CD4-positive, alpha-beta T cell treated with Interleukin-2 at 100 ng/mL for 4 hours (primary cell): ENCODE data around the gene TRPM7.
"Not testable (repeated sequence)": the region's sequence is repeated elsewhere in the genome, so short reads cannot be mapped to it uniquely, and the experiment has no call there.

ENCODE experiments used
- DNase-seq: peaks from one replicate; pipeline ENCODE4 v3.0.0-alpha.2; 2020; ENCODE audit warnings: low spot score

TRPM7 gene

DNA sequence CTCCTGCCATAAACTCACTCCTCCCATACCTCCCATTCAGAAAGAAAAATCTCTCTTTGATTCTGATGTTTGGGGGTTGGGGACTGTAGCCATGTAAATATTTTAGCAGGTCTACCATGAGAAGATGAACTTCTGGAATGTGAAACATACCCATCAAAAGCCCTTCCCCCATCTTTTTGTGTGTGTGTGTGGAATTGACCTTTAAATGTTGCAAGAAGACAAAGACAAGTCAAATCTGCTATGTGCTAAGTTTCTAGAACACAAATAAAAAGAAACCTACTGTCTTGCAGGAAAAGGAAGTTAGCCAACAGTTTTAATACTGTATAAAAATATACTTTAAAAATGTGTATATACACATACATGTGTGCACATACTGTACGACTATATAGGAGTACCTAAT, 110.4 kb downstream of the TRPM7 start:
- DNase-seq, result no peak

DNA sequence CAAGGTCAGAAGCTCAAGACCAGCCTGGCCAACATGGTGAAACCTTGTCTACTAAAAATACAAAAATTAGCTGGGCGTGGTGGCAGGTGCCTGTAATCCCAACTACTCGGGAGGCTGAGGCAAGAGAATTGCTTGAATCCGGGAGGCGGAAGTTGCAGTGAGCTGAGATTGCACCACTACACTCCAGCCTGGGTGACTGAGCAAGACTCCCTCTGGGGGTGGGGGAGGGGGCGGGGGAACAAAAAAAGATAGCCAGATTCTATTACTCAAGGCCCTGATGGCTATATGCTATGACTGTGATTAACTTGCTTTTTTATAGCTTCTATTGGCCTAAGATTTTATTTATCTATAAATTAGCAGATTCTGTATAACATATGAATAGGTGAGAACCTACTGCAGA, 112.8 kb downstream of the TRPM7 start:
- not testable (repeated sequence) for DNase-seq

DNA sequence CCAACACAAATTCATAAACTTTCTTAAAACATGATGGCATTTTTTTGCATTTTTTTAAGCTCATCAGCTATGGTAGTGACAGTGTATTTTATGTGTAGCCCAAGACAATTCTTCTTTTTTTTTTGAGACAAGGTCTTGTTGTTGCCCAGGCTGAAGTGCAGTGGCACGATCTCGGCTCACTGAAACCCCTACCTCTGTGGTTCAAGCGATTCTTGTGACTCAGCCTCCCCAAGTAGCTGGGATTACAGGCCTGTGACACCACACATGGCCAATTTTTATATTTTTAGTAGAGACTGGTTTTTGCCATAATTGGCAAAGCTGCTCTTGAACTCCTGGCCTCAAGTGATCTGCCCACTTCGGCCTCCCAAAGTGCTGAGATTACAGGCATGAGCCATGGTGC, 122.8 kb downstream of the TRPM7 start:
- DNase-seq, result no peak

DNA sequence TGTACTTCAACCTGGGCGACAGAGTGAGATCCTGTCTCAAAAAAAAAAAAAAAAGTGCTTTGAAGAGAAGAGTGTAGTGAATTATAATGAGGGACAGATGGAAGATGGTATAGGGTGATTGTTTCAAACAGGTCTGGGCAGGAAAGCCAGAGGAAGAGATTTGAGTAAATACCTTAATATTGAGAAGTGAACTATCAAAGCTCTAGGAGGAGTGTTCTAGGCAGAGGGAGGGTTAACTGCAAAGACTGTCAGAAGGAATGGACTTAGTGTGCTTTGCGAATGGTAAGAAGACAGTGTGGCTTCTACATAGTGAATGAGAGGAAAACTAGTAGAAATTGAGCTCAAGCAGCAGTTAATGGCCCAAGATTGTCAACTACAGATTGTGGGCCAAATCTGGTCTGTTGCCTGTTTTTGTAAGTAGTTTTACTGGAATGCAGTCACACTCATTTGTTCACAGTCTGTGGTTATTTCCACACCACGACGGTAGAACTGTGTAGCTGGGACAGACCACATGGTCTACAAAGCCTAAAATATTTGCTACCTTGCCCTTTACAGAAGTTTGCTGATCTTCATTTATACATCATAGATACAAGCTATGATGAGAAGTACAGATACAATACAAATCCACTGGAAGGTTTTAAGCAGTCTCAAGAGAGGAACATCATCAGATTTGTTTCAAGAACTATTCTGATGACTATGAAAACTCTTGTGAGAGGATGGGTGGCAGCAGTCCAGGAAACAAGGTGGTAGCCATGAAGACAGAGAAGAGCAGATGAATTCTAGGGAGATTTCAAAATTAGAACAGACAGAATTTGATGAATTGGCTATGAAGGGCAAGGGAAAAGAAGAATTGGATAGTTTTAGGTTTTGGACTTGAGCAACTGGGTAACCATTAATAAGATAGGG, 123.6 kb downstream of the TRPM7 start:
- no peak for DNase-seq

DNA sequence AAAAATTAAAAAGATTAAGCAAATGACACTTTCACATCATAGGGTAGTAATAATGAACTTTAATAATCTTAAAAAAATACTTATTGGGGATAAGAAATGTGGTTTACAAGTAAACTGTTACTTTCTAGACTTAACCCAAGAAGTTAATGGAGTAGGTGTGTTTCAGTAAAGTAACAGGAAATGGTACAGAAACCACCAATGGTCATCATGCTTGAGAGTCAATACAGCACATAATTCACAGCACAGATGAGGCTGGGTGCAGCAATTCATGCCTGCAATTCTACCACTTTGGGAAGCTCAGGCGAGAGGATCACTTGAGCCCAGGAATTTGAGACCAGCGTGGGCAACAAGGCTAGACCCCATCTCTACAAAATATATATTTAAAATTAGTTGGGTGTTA, 128.6 kb downstream of the TRPM7 start:
- no peak for DNase-seq

DNA sequence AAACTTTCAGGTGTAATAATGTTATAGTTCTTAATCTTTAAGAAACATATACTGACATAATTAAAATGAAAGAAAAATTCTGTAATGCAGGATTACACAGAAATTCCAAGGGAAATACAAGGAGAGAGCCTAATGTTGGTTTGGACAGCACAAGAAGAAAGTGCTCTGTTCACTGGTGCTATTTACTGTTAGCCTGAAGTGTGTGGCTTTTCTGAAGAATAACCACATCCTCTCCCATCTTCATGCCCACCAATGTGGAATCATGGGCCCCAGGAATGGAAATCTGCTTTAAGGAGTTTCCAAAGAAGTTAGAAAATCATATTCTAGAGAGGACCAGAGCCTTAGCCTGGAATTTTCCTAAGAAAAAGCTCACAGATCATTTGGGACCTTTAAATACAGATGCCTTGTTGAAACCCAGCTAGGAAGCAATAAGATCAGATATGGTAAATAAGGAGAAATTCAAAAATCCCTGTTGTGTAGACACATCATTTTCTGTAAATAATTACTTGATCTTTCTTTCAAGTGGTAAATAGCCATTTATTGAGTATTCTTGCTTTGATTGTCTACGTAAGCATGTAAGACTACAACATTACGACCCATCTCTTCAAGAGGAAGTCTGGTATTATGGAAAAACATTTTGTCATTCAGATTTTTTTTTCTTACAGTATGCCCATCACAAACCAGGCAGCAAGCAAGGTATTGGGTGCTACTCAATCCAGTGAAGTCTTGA, 129.8 kb downstream of the TRPM7 start:
- no peak for DNase-seq

DNA sequence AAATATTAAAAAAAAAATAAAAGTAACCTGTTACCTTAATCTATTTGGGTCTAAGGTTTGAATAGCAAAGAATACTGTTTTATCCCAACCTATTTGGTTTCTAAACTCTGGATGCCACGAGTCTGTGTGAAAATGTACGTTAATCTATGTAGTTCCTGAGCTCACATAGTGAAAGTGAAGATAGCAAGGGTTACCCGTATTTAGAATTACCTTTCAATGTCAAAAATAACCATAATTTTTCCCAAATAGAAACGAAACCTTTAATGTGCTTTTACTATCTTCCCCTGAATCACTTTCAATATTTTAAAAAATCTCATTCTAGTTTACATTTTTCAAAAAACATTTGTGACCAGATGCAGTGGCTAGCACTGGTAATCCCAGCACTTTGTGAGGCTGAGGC, 134.4 kb downstream of the TRPM7 start:
- DNase-seq, result no peak

DNA sequence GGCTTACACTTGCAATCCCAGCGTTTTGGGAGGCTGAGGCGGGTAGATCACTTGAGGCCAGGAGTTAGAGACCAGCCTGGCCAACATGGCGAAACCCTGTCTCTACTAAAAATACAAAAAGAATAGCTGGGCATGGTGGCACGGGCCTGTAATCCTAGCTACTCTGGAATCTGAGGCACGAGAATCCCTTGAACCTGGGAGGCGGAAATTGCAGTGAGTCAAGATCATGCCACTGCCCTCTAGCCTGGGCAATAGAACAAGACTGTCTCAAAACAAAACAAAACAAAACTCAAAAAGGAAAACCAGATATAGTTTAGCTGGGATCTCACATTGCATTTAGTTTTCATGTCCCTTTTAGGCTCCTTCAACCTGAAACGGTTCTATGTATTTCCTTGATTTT, 137.3 kb downstream of the TRPM7 start:
- DNase-seq, result no peak

DNA sequence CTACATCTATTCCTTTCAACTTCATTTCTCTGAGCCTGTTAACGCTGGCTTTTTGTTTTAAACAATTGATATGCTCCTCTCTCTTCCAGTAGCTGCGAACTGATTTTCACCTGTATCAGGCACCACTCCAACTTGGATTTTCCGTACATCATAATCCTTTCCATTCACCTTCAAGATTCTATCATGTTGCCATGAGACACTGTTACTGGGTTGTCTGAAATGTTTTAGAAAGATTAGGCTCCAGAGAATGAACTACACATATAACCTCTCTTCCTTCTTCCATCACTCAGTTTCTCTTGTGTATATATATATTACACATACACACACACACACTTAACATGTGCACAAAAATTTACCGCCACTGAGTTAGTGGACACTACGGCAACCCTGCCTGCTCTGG, 140.0 kb downstream of the TRPM7 start, which contains the start of gene USP50:
Gene USP50 (minus strand): TSS at position 101 of the 400 bp plus-strand sequence. CDS start 141 bp downstream, outside the sequence.
- DNase-seq, result no peak

DNA sequence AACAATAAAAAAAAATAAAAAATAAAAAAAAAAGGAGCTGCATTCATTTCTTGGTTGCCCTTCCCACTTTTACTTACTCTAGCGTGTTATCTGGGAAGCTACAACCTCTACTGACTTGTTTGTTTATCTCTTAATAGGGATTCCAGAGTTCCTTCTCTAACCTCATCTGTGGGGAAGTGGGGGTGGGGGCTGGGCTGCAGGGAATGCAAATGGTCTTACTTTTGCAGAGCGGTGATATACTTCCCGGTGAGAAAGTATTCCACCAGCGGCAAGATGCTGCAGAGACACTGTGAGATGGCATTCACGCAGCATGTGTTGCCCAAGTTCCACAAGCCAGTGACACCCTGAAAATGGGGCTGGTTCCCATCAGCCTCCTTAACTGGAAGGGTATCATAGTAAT, 142.2 kb downstream of the TRPM7 start:
- DNase-seq, result no peak

DNA sequence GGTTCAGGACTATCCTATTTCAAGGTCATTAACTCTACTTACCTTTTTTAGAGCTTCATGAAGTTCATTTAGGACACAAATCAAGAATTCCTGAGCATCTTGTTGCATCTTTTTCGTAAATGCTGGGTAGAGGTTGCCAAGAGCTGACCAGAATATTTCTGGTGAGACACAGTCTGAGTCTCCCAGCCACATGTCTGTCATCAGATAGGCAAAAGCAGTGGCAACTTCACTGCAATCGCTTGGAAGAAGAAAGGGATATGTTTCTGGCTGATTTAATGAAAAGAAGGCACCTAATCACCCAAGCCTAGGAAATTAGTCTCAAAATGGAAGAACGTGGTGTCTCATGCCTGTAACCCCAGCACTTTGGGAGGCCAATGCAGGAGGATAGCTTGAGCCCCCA, 143.0 kb downstream of the TRPM7 start:
- DNase-seq, result no peak

DNA sequence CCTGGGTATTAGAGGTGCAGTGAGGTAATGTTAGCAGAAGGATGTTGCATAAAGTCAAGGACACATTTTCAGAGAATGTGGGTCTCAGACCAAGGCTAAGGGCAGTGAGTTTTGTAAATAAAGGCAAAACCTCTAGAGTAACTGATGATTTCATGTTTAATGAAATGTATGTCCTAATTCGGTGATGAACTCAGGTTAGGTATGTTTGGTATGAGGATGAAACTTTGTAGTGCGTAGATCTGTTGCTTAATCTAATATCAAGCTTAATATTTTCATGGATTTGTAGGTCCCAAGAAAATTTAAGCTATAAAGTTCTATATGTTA, 143.7 kb downstream of the TRPM7 start:
- DNase-seq, result no peak

DNA sequence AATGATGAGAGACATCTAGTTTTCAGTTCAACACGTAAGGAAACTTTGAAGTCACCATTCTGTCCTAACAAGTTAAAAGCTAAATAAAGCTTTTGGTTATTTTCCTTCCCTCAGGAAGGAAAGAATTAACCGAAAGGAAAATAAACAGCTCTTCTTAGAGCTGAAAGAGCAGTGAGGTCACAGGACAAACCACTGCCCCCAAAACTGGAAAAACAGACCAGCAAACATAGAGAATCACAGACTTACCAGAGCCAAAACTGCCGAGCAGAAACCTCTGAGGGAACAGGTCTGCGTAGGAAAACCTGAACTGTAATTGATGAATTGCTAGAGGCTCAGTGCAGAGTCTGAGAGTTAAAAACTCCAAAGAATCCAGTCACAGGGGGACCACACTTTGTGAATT, 154.8 kb downstream of the TRPM7 start:
- DNase-seq, result no peak

DNA sequence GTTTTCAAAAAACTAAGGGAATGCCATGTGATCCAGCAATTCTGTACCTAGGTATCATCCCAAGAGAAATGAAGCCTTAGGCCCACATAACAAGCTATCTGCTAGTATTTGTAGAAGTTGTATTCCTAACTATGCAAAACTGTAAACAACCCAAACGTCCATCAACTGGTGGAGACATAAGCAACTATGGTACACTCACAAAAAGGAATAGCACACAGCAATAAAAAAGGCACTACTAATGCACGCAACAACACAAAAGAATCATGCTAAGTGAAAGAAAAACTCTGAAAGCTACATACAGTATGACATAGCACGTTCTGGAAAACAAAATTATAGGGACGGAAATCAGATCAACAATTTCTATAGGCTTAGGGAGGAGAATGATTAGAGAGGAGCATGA, 155.4 kb downstream of the TRPM7 start:
- no peak for DNase-seq

DNA sequence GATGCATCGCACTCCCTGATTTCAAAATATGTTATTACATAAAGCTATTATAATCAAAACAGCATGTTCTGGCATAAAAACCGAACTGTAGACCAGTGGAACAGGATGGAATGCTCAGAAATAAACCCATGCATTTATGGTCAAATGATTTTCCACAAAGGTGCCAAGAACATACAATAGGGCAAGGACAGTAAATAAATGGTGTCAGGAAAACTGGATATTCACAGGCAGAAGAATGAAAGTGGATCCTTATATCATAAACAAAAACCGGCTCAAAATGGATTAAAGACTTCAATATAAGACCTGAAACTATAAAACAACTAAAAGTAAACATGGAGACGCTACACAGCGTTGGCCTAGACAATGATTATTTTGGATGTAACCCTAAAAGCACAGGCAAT, 162.7 kb downstream of the TRPM7 start:
- DNase-seq, result no peak

DNA sequence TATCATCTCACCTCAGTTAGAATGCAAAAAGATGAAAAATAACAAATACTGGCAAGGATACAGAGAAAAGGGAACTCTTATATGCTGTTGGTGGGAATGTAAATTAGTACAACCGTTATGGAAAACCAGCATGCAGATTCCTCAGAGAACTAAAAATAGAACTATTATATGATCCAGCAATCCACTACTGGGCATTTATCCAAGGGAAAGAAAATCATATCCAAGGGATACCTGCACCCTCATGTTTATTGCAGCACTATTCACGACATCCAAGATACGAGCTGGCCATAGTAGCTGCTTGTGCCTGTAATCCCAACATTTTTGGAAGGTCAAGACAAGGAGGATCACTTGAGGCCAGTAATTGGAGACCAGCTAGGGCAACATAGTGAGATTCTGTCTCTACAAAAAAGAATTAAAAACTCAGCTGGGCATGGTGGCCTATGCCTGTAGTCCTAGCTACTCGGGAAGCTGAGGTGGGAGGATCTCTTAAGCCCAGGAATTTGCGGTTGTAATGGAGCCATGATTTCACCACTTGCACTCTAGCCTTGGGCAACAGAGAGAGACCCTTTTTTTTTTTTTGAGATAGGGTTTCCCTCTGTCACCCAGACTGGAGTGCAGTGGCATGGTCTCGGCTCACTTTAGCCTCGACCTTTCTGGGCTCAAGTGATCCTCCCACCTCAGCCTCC, 166.7 kb downstream of the TRPM7 start:
- DNase-seq, result no peak

DNA sequence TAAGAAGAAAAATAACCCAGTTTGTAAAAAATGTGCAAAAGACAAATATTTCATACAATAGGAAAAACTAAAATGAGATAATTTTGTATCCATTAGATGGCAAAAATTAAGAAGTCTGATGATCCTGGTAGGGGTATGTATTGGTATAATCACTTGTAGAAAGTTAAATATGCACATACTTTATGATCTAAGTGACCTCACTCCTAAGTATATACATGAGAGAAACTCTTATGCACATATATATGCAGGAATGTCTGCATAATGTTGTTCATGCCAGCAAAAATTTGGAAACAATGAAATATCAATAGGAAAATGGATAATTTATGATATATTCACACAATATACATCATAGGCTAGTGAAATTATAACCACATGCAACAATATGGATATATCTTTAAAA, 173.6 kb downstream of the TRPM7 start:
- no peak for DNase-seq
